Kidney (tissue), 22 donors: ENCODE measurements around the gene NET1. TPM values are rescaled to one million over a fixed set of nuclear protein-coding genes. Genes with fewer than 3 reads are reported as not detected.
A peak's percentile ranks its signal among the peaks of the same experiment; 100 is the strongest.

Experiments used
- DNase-seq, 5 donors: peaks; one replicate each; pipeline ENCODE4 v3.0.0-alpha.2; 2013 to 2020
- FAIRE-seq: peaks from 2 replicates; lab custom pipeline; 2012; peaks lifted over from hg19 to GRCh38; lab: Jason Lieb, UNC
- H3K27ac ChIP-seq, 2 donors: one replicate each; pipeline ENCODE4 v1.7.0; 2013; ENCODE audit warnings: low read depth in 2 of 2, low read length in 2 of 2, inconsistent platforms in 1 of 2
- H3K27me3 ChIP-seq: one replicate; pipeline ENCODE4 v1.7.1; 2013; ENCODE audit warnings: low read length, inconsistent platforms; ENCODE audit not compliant: control insufficient read depth, insufficient read depth
- H3K36me3 ChIP-seq, 3 donors: one replicate each; pipeline versions ENCODE4 v1.7.0 to v1.7.1; 2013; ENCODE audit warnings: low read length in 3 of 3, control low read depth in 1 of 3, inconsistent platforms in 1 of 3; ENCODE audit not compliant: insufficient read depth in 3 of 3, control insufficient read depth in 2 of 3
- H3K4me1 ChIP-seq, 3 donors: one replicate each; pipeline versions ENCODE4 v1.7.0 to v1.7.1; 2013; ENCODE audit warnings: low read length in 3 of 3, inconsistent platforms in 1 of 3, low read depth in 1 of 3; ENCODE audit not compliant: control insufficient read depth in 2 of 3, insufficient read depth in 2 of 3
- H3K4me3 ChIP-seq, 3 donors: one replicate each; pipeline versions ENCODE4 v1.7.0 to v1.8.1; 2013; ENCODE audit warnings: low read length in 3 of 3, control low read depth in 1 of 3, inconsistent platforms in 1 of 3
- H3K9ac ChIP-seq, 3 donors: one replicate each; pipeline versions ENCODE4 v1.7.0 to v1.7.1; 2013; ENCODE audit warnings: low read length in 3 of 3, control low read depth in 1 of 3, inconsistent platforms in 1 of 3
- H3K9me3 ChIP-seq, 3 donors: one replicate each; pipeline versions ENCODE4 v1.7.0 to v1.7.1; 2013; ENCODE audit warnings: low read length in 3 of 3, control low read depth in 1 of 3, inconsistent platforms in 1 of 3; ENCODE audit not compliant: control insufficient read depth in 2 of 3, insufficient read depth in 1 of 3
- CTCF ChIP-seq: IDR thresholded peaks from 3 replicates; pipeline ENCODE4 v1.5.1; 2012; ENCODE audit warnings: mild to moderate bottlenecking, moderate library complexity, borderline replicate concordance; ENCODE audit not compliant: insufficient read depth; ENCODE audit errors: extremely low read depth
- intact Hi-C: fragments of 100-400 bp; cut with DNase I; formaldehyde crosslinking; loops from one replicate; pipeline ENCODE4 v1.11.1; 2022
- long read RNA-seq, 10 donors: library from polyadenylated mRNA in 1 of 10; unstranded in 1 of 10; transcript quantifications; one replicate each; pipeline ENCODE4 v2.0.0 and lab custom pipeline, GENCODE V29; 2021 to 2026
- polyA plus RNA-seq: library from polyadenylated mRNA; stranded (reverse); fragments of 350-450 nt; fragmentation: Illumina TruSeq; extraction: RNeasy Lipid Tissue Mini Kit (QIAGEN cat#74804); gene quantifications from one replicate; pipeline ENCODE4 v1.2.3, GENCODE V29; 2014; ENCODE audit warnings: low read depth, low replicate concordance; ENCODE audit not compliant: insufficient read depth
- total RNA-seq: library from RNA; stranded (reverse); fragmentation: NEBNext Ultra II Directional; extraction: Animal tissue kit (Norgen Biotek cat#: 25700); gene quantifications from one replicate; pipeline ENCODE4 v1.2.1, GENCODE V29; 2021
- donor health status: control.
- donor health status: control.
- donor health status: control.
- donor health status: control.
- donor health status: control.
- donor health status: DM: yes; HTN: yes; CAD: no.
- donor health status: Normal renal cell carcinoma (clear cell type).

The NET1 gene
- total RNA-seq (86.5 TPM), polyA plus RNA-seq (35.9 TPM)
- long read RNA-seq, donor 1, transcript NET1-202 (10 exons, 3,253 nt) = major isoform, 9 of 10 reads
- long read RNA-seq, donor 1, partial matches to known transcripts = 0 of 10 reads
- long read RNA-seq, donor 1, other reads (novel, unspliced or antisense) = 0 of 10 reads
- long read RNA-seq, donor 2, transcript NET1-202 (10 exons, 3,253 nt) = major isoform, 20 of 21 reads
- long read RNA-seq, donor 2, partial matches to known transcripts = 0 of 21 reads
- long read RNA-seq, donor 2, other reads (novel, unspliced or antisense) = 0 of 21 reads
- long read RNA-seq, donor 3, transcript NET1-202 (10 exons, 3,253 nt) = major isoform, 19 of 19 reads
- long read RNA-seq, donor 3, partial matches to known transcripts = 0 of 19 reads
- long read RNA-seq, donor 3, other reads (novel, unspliced or antisense) = 0 of 19 reads
- long read RNA-seq, donor 4, partial matches to known transcripts = 0 of 2 reads
- long read RNA-seq, donor 4, other reads (novel, unspliced or antisense) = 0 of 2 reads
- long read RNA-seq, donor 5, partial matches to known transcripts = 0 of 1 reads
- long read RNA-seq, donor 5, other reads (novel, unspliced or antisense) = 0 of 1 reads
- long read RNA-seq, donor 6, transcript NET1-202 (10 exons, 3,253 nt) = major isoform, 23 of 30 reads
- long read RNA-seq, donor 6, partial matches to known transcripts = 5 of 30 reads
- long read RNA-seq, donor 6, other reads (novel, unspliced or antisense) = 0 of 30 reads
- long read RNA-seq, donor 7, transcript NET1-202 (10 exons, 3,253 nt) = major isoform, 38 of 73 reads
- long read RNA-seq, donor 7, transcript NET1-201 (12 exons, 3,402 nt) = minor isoform, 8 of 73 reads
- long read RNA-seq, donor 7, partial matches to known transcripts = 23 of 73 reads
- long read RNA-seq, donor 7, other reads (novel, unspliced or antisense) = 4 of 73 reads
- long read RNA-seq, donor 8, transcript NET1-202 (10 exons, 3,253 nt) = major isoform, 13 of 15 reads
- long read RNA-seq, donor 8, partial matches to known transcripts = 0 of 15 reads
- long read RNA-seq, donor 8, other reads (novel, unspliced or antisense) = 0 of 15 reads
- long read RNA-seq, donor 9, transcript NET1-202 (10 exons, 3,253 nt) = major isoform, 6 of 6 reads
- long read RNA-seq, donor 9, partial matches to known transcripts = 0 of 6 reads
- long read RNA-seq, donor 9, other reads (novel, unspliced or antisense) = 0 of 6 reads
- long read RNA-seq, donor 10, transcript NET1-202 (10 exons, 3,253 nt) = major isoform, 10 of 98 reads
- long read RNA-seq, donor 10, partial matches to known transcripts = 88 of 98 reads
- long read RNA-seq, donor 10, other reads (novel, unspliced or antisense) = 0 of 98 reads

- intact Hi-C loops = no loop called here
- Histone ChIP-seq H3K4me1 (peaks cover 0 to 5% (median 0%) of the 10 kb centered on the region in 3 donors), H3K9ac (peak within 1 kb of the TSS in 1 of 3 donors; percentile 17), H3K9me3 (no peaks in the 10 kb centered on the region), H3K27ac (peak within 1 kb of the TSS in 1 of 2 donors; percentile 40), H3K4me3 (peak within 1 kb of the TSS; percentile 55 to 80 (median 75)), H3K27me3 (no peaks in the 10 kb centered on the region), H3K36me3 (no peaks in the 10 kb centered on the region)
- no peak for TF ChIP-seq CTCF
- DNase-seq = peak; percentile 94 to 96 (median 95)
- FAIRE-seq = peak; percentile 53
Measured at GRCh38 chr10:5412277-5412941, at the start of gene NET1. TSS of gene NET1 (plus strand) at chr10:5412557. CDS start at chr10:5412693, 136 bp downstream.

GRCh38 chr10:5362873-5363272 is 49.5 kb upstream of the NET1 start:
- no peak for TF ChIP-seq CTCF
- DNase-seq (no peak), FAIRE-seq (no peak)
- Histone ChIP-seq H3K27me3 (peaks cover 6% of the 10 kb centered on the region), H3K4me3 (no peak overlapping the region), H3K9me3 (no peaks in the 10 kb centered on the region), H3K4me1 (no peaks in the 10 kb centered on the region), H3K9ac (no peak overlapping the region), H3K36me3 (no peaks in the 10 kb centered on the region), H3K27ac (no peak overlapping the region)
- intact Hi-C loops = no loop called here

- no peaks in the 10 kb centered on the region for H3K36me3 ChIP-seq
- peaks cover 6% of the 10 kb centered on the region for H3K27me3 ChIP-seq
- intact Hi-C loops = no loop called here
- peak in 2 of 5 donors; percentile 51 to 59 for DNase-seq
- H3K4me3 ChIP-seq = peak overlapping the region in 2 of 3 donors; percentile 16 to 40
- no peaks in the 10 kb centered on the region for H3K4me1 ChIP-seq
- no peak overlapping the region for H3K27ac ChIP-seq
- no peaks in the 10 kb centered on the region for H3K9me3 ChIP-seq
- no peak for TF ChIP-seq CTCF
- H3K9ac ChIP-seq = no peak overlapping the region
- no peak for FAIRE-seq
Measured at GRCh38 chr10:5364374-5364773, 48.0 kb upstream of the NET1 start.
